DMS153 treated with DMSO at 0.1 percent for 48 hours (cell line): ENCODE data around the gene FOXP1.
"Not testable (repeated sequence)": the region's sequence is repeated elsewhere in the genome, so short reads cannot be mapped to it uniquely, and the experiment has no call there.

Experiments used
- DNase-seq: peaks from one replicate; lab custom pipeline; 2025; ENCODE audit not compliant: unreplicated experiment; lab: John Stamatoyannopoulos, UW

FOXP1 gene

DNA sequence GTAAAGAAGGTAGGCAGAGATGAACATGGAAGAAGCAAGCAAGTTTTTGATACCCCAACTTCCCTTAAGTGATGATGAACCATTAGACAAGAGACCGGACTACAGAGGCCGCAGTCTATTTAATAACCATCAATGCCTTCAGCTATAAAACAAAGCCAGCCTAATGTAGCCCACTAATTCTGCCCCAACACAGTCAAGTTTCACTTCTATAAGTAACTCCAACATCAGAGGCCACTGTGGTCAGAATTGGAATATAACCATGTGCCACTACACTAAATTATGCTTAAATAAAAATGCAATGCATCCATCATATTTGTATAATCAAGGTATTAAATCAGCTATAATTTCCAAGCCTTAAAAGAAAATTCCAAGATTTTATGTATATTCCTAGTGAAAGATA, 234.7 kb downstream of the FOXP1 start:
- no peak for DNase-seq

- no peak for DNase-seq
These were observed 235.4 kb downstream of the FOXP1 start for GRCh38 chr3:71348001-71348632.

GRCh38 chr3:71346061-71346460, 237.5 kb downstream of the FOXP1 start:
- DNase-seq = no peak

- no peak for DNase-seq
These were observed 238.0 kb downstream of the FOXP1 start for GRCh38 chr3:71345429-71346040.

- no peak for DNase-seq
These were observed 241.8 kb downstream of the FOXP1 start for GRCh38 chr3:71341721-71342120.

- no peak for DNase-seq
These were observed 244.5 kb downstream of the FOXP1 start for GRCh38 chr3:71339049-71339448.

- no peak for DNase-seq
These were observed 250.7 kb downstream of the FOXP1 start for GRCh38 chr3:71332813-71333212.

DNA sequence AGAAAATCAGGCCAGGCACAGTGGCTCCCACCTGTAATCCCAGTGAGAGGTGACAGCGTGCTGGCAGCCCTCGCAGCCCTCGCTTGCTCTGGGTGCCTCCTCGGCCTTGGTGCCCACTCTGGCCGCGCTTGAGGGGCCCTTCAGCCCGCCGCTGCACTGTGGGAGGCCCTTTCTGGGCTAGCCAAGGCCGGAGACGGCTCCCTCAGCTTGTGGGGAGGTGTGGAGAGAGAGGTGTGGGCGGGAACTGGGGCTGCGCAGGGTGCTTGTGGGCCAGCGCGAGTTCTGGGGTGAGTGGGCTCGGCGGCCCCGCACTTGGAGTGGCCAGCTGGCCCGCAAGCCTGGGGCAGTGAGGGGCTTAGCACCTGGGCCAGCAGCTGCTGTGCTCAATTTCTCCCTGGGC, 252.6 kb downstream of the FOXP1 start:
- DNase-seq = no peak

GRCh38 chr3:71330505-71330904, 253.0 kb downstream of the FOXP1 start:
- no peak for DNase-seq

DNA sequence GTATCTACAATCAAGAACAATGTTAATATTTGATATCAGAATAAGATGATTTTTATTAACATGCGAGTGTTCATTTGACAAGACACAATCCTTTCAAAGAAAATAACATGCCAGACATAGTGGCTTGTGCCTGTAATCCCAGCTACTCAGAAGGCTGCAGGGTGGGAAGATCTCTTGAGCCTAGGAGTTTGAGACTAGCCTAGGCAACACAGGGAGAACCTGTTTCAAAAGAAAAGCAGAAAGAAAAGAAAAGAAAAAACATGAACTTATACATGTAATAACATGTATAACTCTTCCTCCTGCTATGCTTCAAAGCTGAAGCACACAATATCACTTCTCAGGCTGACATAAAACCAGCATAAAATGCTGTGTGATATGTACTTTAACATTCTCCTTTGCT, 253.7 kb downstream of the FOXP1 start:
- no peak for DNase-seq

- DNase-seq = no peak
These were observed 254.6 kb downstream of the FOXP1 start for GRCh38 chr3:71328926-71329325.

DNA sequence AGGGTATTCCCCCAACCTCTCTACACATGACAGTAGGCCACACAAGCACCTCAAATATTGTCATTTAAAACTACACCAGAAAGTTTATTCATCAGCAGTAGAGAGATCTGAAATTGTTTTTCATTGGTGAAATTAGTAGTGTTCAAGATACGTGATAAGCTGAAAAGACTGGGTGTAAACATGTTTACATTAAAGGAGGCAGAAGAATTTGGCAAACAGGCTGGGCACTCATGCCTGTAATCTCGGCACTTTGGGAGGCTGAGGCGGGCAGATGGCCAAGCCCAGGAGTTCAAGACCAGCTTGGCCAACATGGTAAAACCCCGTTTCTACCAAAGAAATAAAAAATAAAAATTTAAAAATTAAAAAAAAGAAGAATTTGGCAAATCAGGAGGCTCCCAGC, 255.6 kb downstream of the FOXP1 start:
- no peak for DNase-seq

GRCh38 chr3:71325715-71326114, 257.8 kb downstream of the FOXP1 start:
- no peak for DNase-seq

GRCh38 chr3:71324224-71324623, 259.3 kb downstream of the FOXP1 start:
- DNase-seq = not testable (repeated sequence)

GRCh38 chr3:71323558-71323957, 260.0 kb downstream of the FOXP1 start:
- DNase-seq = no peak

DNA sequence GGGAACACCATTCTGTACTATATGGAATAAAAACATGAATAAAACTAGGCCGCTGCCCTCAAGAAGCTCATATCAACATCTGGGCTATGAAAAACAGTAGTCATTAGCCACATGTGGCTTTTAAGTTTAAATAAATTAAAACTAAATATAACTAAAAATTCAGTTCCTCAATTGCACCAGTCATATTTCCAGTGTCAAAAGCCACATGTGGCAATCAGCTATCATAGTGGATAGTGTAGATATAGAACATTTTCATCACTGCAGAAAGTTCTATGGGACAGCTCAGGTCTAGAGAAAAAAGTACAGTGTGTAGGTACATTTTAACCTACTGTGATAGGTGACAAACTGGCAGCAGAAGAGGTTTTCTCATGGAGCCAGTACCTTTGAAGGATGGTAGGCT, 261.4 kb downstream of the FOXP1 start:
- no peak for DNase-seq

DNA sequence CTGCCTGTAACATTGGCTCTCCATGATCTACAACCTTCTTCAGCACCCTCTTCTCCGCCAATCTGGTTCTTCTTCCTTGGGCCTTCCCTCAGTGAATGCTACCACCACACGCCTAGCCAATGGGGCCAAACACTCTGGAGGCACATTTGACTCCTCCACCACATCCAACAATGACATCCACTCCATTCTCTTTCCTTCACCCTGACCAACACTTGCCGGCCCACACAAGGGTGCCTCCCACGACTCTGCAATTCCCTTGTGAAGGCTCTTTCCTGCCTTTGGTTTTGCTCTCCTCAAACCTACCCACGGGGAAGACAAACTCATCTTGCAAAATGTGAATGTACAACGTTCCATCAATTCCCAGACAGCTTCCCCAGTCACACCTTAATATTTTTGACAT, 263.8 kb downstream of the FOXP1 start:
- no peak for DNase-seq

DNA sequence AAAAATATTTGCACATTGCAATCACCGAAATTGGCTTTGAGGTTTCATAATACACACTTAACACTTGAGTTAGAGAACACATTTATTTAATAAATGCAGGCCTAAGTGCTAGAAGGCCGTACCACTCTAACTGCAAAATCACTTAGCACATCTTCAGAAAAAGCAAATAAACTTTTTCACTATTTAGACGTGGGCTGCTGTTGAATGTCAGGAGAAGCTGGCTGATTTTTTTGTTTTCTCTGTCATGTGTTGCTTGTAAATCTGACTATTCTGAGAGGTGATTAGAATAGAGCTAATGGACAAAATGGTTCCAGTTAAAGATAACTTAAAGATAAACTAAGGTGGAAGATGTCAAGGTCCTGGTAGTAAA, 265.1 kb downstream of the FOXP1 start:
- DNase-seq = no peak

- no peak for DNase-seq
These were observed 265.6 kb downstream of the FOXP1 start for GRCh38 chr3:71317749-71318457.

GRCh38 chr3:71317140-71317539, 266.4 kb downstream of the FOXP1 start:
- DNase-seq = no peak

GRCh38 chr3:71316066-71316777, 267.3 kb downstream of the FOXP1 start:
- DNase-seq = no peak

DNA sequence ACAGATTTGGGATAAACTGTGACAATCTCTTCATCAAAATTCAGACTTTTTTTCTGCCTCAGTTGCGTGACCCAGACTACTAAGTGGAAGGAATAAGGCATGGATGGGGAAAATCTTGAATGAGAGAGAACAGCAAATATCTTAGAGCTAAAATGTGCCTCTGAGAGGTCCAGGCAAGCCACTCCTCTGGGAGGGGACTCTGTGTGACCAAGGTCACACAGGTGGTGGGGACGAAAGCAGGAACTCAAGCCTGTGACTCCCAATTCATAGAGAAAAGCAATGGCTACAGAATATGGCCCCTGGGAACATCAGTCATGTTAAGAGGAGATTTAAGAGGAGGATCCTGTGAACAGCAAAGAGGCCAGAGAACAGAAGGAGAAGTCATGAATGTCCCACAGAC, 268.1 kb downstream of the FOXP1 start:
- no peak for DNase-seq
